OCI-LY1 (cell line): ENCODE measurements around the gene MAP3K1.

Source experiments
- H2AFZ ChIP-seq: fragments of 200-600 bp; sonication (generic), shearing (Covaris generic); 2 replicates; pipeline ENCODE4 v1.6.0; 2014; ENCODE audit warnings: antibody characterized with exemption, mild to moderate bottlenecking, low read length
- H3F3A ChIP-seq: fragments of 200-600 bp; sonication (generic), shearing (Covaris generic); 2 replicates; pipeline ENCODE4 v1.6.0; 2014; ENCODE audit warnings: mild to moderate bottlenecking, antibody characterized with exemption, low read length, moderate library complexity; ENCODE audit not compliant: insufficient read depth
- H3K27ac ChIP-seq: fragments of 200-600 bp; sonication (generic); 2 replicates; pipeline ENCODE4 v1.5.1; 2014; ENCODE audit warnings: low read length, mixed run types, mild to moderate bottlenecking, low read depth; ENCODE audit not compliant: poor library complexity, severe bottlenecking
- H3K27me3 ChIP-seq: fragments of 200-600 bp; sonication (generic); 2 replicates; pipeline ENCODE4 v1.6.0; 2014; ENCODE audit warnings: antibody characterized with exemption, mild to moderate bottlenecking, low read length, moderate library complexity; ENCODE audit not compliant: insufficient read depth
- H3K36me3 ChIP-seq: fragments of 200-600 bp; sonication (generic); 2 replicates; pipeline ENCODE4 v1.6.1; 2014; ENCODE audit warnings: mild to moderate bottlenecking, antibody characterized with exemption, low read length, moderate library complexity, mixed read lengths; ENCODE audit not compliant: insufficient read depth
- H3K4me1 ChIP-seq: fragments of 200-600 bp; sonication (generic); 2 replicates; pipeline ENCODE4 v1.5.1; 2014; ENCODE audit warnings: mild to moderate bottlenecking, low read length, moderate library complexity; ENCODE audit not compliant: insufficient read depth, severe bottlenecking
- H3K4me2 ChIP-seq: fragments of 200-600 bp; sonication (generic), shearing (Covaris generic); 2 replicates; pipeline ENCODE4 v1.6.1; 2014; ENCODE audit warnings: low read length
- H3K4me3 ChIP-seq: fragments of 200-600 bp; sonication (generic); 2 replicates; pipeline ENCODE4 v1.5.1; 2014; ENCODE audit warnings: low read length, low read depth, mild to moderate bottlenecking, mixed read lengths; ENCODE audit not compliant: poor library complexity, severe bottlenecking
- H3K79me2 ChIP-seq: fragments of 200-600 bp; shearing (Covaris generic); 2 replicates; pipeline ENCODE4 v1.6.1; 2016; ENCODE audit warnings: mixed run types, low read length, mixed read lengths; ENCODE audit not compliant: insufficient read depth
- H3K9ac ChIP-seq: fragments of 200-600 bp; sonication (generic), shearing (Covaris generic); 2 replicates; pipeline ENCODE4 v1.6.1; 2014; ENCODE audit warnings: mild to moderate bottlenecking, low read length, mixed read lengths
- H3K9me2 ChIP-seq: fragments of 200-600 bp; sonication (generic), shearing (Covaris generic); 2 replicates; pipeline ENCODE4 v1.6.1; 2014; ENCODE audit warnings: low read depth, mild to moderate bottlenecking, low read length, mixed read lengths
- H3K9me3 ChIP-seq: fragments of 200-600 bp; shearing (Covaris generic); 2 replicates; pipeline ENCODE4 v1.6.1; 2014; ENCODE audit warnings: low read length, mixed read lengths
- H4K20me1 ChIP-seq: fragments of 200-600 bp; sonication (generic), shearing (Covaris generic); 2 replicates; pipeline ENCODE4 v1.6.0; 2016; ENCODE audit warnings: mild to moderate bottlenecking, low read length; ENCODE audit not compliant: insufficient read depth
- CTCF ChIP-seq: fragments of 200-600 bp; sonication (generic), shearing (Covaris generic); IDR thresholded peaks from 2 replicates; pipeline ENCODE4 v1.5.1; 2017; ENCODE audit warnings: mild to moderate bottlenecking, antibody characterized with exemption, low read length, moderate library complexity, mixed read lengths
- EZH2 ChIP-seq: fragments of 200-600 bp; sonication (generic), shearing (Covaris generic); IDR thresholded peaks from 2 replicates; pipeline ENCODE4 v1.8.0; 2017; ENCODE audit warnings: borderline replicate concordance, mixed run types, mild to moderate bottlenecking, antibody characterized with exemption, low read length, moderate library complexity, mixed read lengths

Gene MAP3K1

GRCh38 chr5:56852228-56853000 is 37.1 kb downstream of the MAP3K1 start:
- TF ChIP-seq EZH2 (no peak), CTCF (no peak)
- Histone ChIP-seq H3K4me3 (no peak overlapping the region), H3K4me1 (peaks cover 24% of the 10 kb centered on the region), H3K36me3 (peaks cover 7% of the 10 kb centered on the region), H3K27me3 (no peaks in the 10 kb centered on the region), H3K9me2 (no peaks in the 10 kb centered on the region), H2AFZ (no peak overlapping the region), H3K9me3 (no peaks in the 10 kb centered on the region), H3K79me2 (peaks cover 90% of the 10 kb centered on the region), H3F3A (no peaks in the 10 kb centered on the region), H3K4me2 (no peak overlapping the region), H3K9ac (no peak overlapping the region), H4K20me1 (peaks cover 3% of the 10 kb centered on the region; the same call in 1 of the 2 replicates), H3K27ac (no peak overlapping the region)

DNA sequence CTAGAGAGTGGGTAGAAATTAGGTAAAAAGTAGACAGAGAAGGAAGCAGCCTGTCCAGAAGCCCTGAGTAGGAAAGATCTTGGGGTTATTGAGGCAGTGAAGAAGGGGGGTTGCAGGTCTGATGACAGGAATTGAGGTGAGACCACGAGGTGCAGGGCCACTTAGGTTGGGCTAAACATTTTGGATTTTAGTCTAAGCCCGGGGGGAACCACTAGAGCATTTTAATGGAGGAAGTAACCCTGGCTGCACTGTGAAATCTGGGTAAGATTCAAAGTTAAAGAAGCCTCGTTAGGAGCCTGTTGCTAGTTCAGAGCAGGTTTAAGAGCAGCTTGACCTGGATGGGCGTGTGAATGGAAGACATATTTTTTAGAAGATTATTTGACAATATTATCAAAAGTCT is 38.3 kb downstream of the MAP3K1 start:
- H3K4me3 ChIP-seq = no peak overlapping the region
- H3K4me1 ChIP-seq = peaks cover 24% of the 10 kb centered on the region
- no peaks in the 10 kb centered on the region; the same call in 1 of the 2 replicates for H4K20me1 ChIP-seq
- no peaks in the 10 kb centered on the region for H3K9me3 ChIP-seq
- peaks cover 19% of the 10 kb centered on the region for H3K36me3 ChIP-seq
- H3K9me2 ChIP-seq = no peaks in the 10 kb centered on the region
- no peak overlapping the region for H3K9ac ChIP-seq
- H3K79me2 ChIP-seq = peaks cover 80% of the 10 kb centered on the region
- no peak overlapping the region for H3K4me2 ChIP-seq
- TF ChIP-seq CTCF (no peak), EZH2 (no peak)
- H3F3A ChIP-seq = no peaks in the 10 kb centered on the region
- no peak overlapping the region for H3K27ac ChIP-seq
- H3K27me3 ChIP-seq = no peaks in the 10 kb centered on the region
- H2AFZ ChIP-seq = no peak overlapping the region

DNA sequence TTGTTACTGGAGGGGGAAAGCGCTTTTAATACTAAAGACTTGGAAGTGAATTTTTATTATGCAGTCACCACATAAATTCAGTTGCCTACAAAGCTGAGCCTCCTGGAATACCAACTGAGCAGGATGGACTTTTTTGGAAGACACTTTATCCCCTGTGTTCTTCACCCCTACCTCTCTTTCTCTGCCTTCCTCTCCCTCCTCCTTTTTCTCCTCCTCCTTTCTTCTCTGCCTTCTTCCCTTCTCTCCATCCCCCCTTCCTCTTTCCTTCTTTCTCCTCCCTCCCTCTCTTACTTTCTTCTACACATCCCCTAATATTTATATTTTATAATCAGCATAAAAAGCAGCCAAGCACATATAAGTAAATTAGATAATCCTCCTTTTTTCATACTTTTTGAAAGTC is 39.6 kb downstream of the MAP3K1 start:
- peaks cover 68% of the 10 kb centered on the region for H3K79me2 ChIP-seq
- no peak overlapping the region for H2AFZ ChIP-seq
- H3K36me3 ChIP-seq = peaks cover 31% of the 10 kb centered on the region
- no peaks in the 10 kb centered on the region; the same call in 1 of the 2 replicates for H4K20me1 ChIP-seq
- H3K4me3 ChIP-seq = no peak overlapping the region
- H3F3A ChIP-seq = no peaks in the 10 kb centered on the region
- no peaks in the 10 kb centered on the region for H3K9me2 ChIP-seq
- H3K4me2 ChIP-seq = no peak overlapping the region
- H3K4me1 ChIP-seq = peaks cover 24% of the 10 kb centered on the region
- H3K9ac ChIP-seq = no peak overlapping the region
- no peaks in the 10 kb centered on the region for H3K27me3 ChIP-seq
- no peaks in the 10 kb centered on the region for H3K9me3 ChIP-seq
- no peak for TF ChIP-seq EZH2
- TF ChIP-seq CTCF = no peak
- no peak overlapping the region for H3K27ac ChIP-seq
